ENCODE measurements around the gene GALNT7. TPM values are rescaled to one million over a fixed set of nuclear protein-coding genes. Genes with fewer than 3 reads are reported as not detected.
"Not testable (repeated sequence)": the region's sequence is repeated elsewhere in the genome, so short reads cannot be mapped to it uniquely, and the experiment has no call there.

Gene GALNT7
- total and polyA plus RNA-seq, 8 donors: 25.2 to 51.1 (median 37.4) TPM

GRCh38 chr4:173214661-173215060 is 46.0 kb downstream of the GALNT7 start:
- no peak overlapping the region for H3K4me3 ChIP-seq
- TF ChIP-seq CTCF (IDR thresholded peaks at IDR 0.05): no peak

GRCh38 chr4:173217075-173217474 is 48.5 kb downstream of the GALNT7 start:
- peaks cover 0 to 5% of the 10 kb centered on the region in 2 donors for H3K4me1 ChIP-seq
- no peaks in the 10 kb centered on the region for H3K27me3 ChIP-seq
- no peak for TF ChIP-seq CTCF (IDR thresholded peaks at IDR 0.05)
- no peaks in the 10 kb centered on the region for H3K36me3 ChIP-seq
- ATAC-seq (no peak), DNase-seq (no peak)
- H3K4me3 ChIP-seq: no peak overlapping the region
- no peaks in the 10 kb centered on the region for H3K9me3 ChIP-seq
- intact Hi-C loops (cut with DNase I): no loop called here
- no peak overlapping the region for H3K27ac ChIP-seq

More at GRCh38 chr4:173214661-173215060, 46.0 kb downstream of the GALNT7 start:
- Histone ChIP-seq H3K27ac (no peak overlapping the region), H3K4me1 (peaks cover 0 to 5% of the 10 kb centered on the region in 2 donors), H3K27me3 (no peaks in the 10 kb centered on the region), H3K36me3 (no peaks in the 10 kb centered on the region), H3K9me3 (no peaks in the 10 kb centered on the region)
- intact Hi-C loops (cut with DNase I): no loop called here
- DNase-seq: no peak
- ATAC-seq: peak; percentile 25

- Histone ChIP-seq H3K27me3 (no peaks in the 10 kb centered on the region), H3K27ac (no peak overlapping the region)
- TF ChIP-seq CTCF (IDR thresholded peaks at IDR 0.05): no peak
These were observed 49.1 kb downstream of the GALNT7 start for GRCh38 chr4:173217727-173218126.

GRCh38 chr4:173218411-173219125 is 50.0 kb downstream of the GALNT7 start:
- Histone ChIP-seq H3K27me3 (no peaks in the 10 kb centered on the region), H3K36me3 (no peaks in the 10 kb centered on the region), H3K9me3 (no peaks in the 10 kb centered on the region), H3K27ac (no peak overlapping the region), H3K4me1 (peaks cover 0 to 5% of the 10 kb centered on the region in 2 donors), H3K4me3 (no peak overlapping the region)
- no peak for TF ChIP-seq CTCF (IDR thresholded peaks at IDR 0.05)
- DNase-seq (no peak), ATAC-seq (no peak)
- intact Hi-C loops (cut with DNase I): no loop called here

More at GRCh38 chr4:173217727-173218126, 49.1 kb downstream of the GALNT7 start:
- ATAC-seq (no peak), DNase-seq (no peak)
- intact Hi-C loops (cut with DNase I): no loop called here
- H3K4me1 ChIP-seq: peaks cover 0 to 5% of the 10 kb centered on the region in 2 donors
- no peaks in the 10 kb centered on the region for H3K36me3 ChIP-seq
- no peaks in the 10 kb centered on the region for H3K9me3 ChIP-seq
- H3K4me3 ChIP-seq: no peak overlapping the region

GRCh38 chr4:173219126-173219437 is 50.5 kb downstream of the GALNT7 start:
- H3K36me3 ChIP-seq; DNase-seq; ATAC-seq; H3K9me3 ChIP-seq; H3K4me3 ChIP-seq; H3K4me1 ChIP-seq; H3K27ac ChIP-seq; intact Hi-C loops (cut with DNase I); H3K27me3 ChIP-seq: not testable (repeated sequence)

- no peaks in the 10 kb centered on the region for H3K4me1 ChIP-seq
- DNase-seq (no peak), ATAC-seq (no peak)
- intact Hi-C loops (cut with DNase I): no loop called here
- H3K27me3 ChIP-seq: no peaks in the 10 kb centered on the region
- H3K4me3 ChIP-seq: no peak overlapping the region
- TF ChIP-seq CTCF (IDR thresholded peaks at IDR 0.05): no peak
- no peaks in the 10 kb centered on the region for H3K9me3 ChIP-seq
- no peaks in the 10 kb centered on the region for H3K36me3 ChIP-seq
- no peak overlapping the region for H3K27ac ChIP-seq
These were observed 55.1 kb downstream of the GALNT7 start for GRCh38 chr4:173223743-173224142.
